ENCODE data around the gene TUBA3D. TPM values are rescaled to one million over a fixed set of nuclear protein-coding genes. Genes with fewer than 3 reads are reported as not detected.
"Not testable (repeated sequence)": the region's sequence is repeated elsewhere in the genome, so short reads cannot be mapped to it uniquely, and the experiment has no call there.

TUBA3D gene
- polyA plus RNA-seq (2013, experiment 1 of 4), result not detected
- not detected for polyA plus RNA-seq (2013, experiment 2 of 4)
- polyA plus RNA-seq (2013, experiment 3 of 4), result not detected
- polyA plus RNA-seq (2013, experiment 4 of 4), result not detected

DNA sequence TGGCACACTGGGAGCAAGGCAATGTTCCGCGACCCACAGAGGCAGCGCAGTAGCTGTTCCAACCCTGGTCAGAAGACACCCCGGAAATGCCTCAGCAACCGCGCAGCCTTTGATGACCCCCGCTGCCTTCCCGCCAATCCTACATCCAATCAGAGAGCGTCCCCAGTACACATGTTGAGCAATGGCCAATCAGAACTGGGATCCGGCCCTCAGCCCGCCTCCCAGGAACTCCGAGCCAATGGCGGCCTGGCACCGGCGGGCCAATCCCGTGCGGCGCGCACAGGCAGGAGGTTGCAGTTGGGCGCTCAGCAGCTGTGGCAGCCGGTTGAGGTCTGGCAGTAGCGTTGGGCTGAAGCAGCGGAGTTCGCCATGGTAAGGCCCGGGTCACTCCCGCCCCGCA, at the start of gene TUBA3D:
TSS of gene TUBA3D (plus strand) at position 289 of the 400 bp plus-strand sequence. CDS start at position 370, 81 bp downstream.
- WGBS, 2 experiments, result 93 to 94% methylated on average over 27 of the region's 27 CpGs
- no peak within 1 kb of the TSS for H3K27ac ChIP-seq (ENCODE audit: insufficient read depth, low read depth, low read length, poor library complexity, severe bottlenecking)
- no peaks in the 10 kb centered on the region for H3K9me3 ChIP-seq (ENCODE audit: control insufficient read depth, low read length)
- H3K4me1 ChIP-seq (ENCODE audit: control insufficient read depth, insufficient read depth, low read length), result no peaks in the 10 kb centered on the region
- H3K36me3 ChIP-seq (ENCODE audit: control insufficient read depth, insufficient read depth, low read length), result no peaks in the 10 kb centered on the region
- H3K27me3 ChIP-seq (ENCODE audit: control insufficient read depth, insufficient read depth, low read length, poor library complexity, severe bottlenecking), result no peaks in the 10 kb centered on the region
- H3K4me3 ChIP-seq (ENCODE audit: insufficient read depth, low read depth, low read length), result no peak within 1 kb of the TSS

- Histone ChIP-seq H3K27me3 (ENCODE audit: control insufficient read depth, insufficient read depth, low read length, poor library complexity, severe bottlenecking) (peaks cover 47% of the 10 kb centered on the region), H3K9me3 (ENCODE audit: control insufficient read depth, low read length) (no peaks in the 10 kb centered on the region), H3K36me3 (ENCODE audit: control insufficient read depth, insufficient read depth, low read length) (no peaks in the 10 kb centered on the region), H3K4me3 (ENCODE audit: insufficient read depth, low read depth, low read length) (no peak overlapping the region), H3K4me1 (ENCODE audit: control insufficient read depth, insufficient read depth, low read length) (no peaks in the 10 kb centered on the region), H3K27ac (ENCODE audit: insufficient read depth, low read depth, low read length, poor library complexity, severe bottlenecking) (no peak overlapping the region)
- 91% methylated on average over 5 of the region's 5 CpGs for WGBS, 2 experiments
Observed at GRCh38 chr2:131426727-131427126, 49.2 kb upstream of the TUBA3D start.

- Histone ChIP-seq H3K27me3 (ENCODE audit: control insufficient read depth, insufficient read depth, low read length, poor library complexity, severe bottlenecking) (peaks cover 15% of the 10 kb centered on the region), H3K27ac (ENCODE audit: insufficient read depth, low read depth, low read length, poor library complexity, severe bottlenecking) (no peak overlapping the region), H3K4me1 (ENCODE audit: control insufficient read depth, insufficient read depth, low read length) (no peaks in the 10 kb centered on the region), H3K4me3 (ENCODE audit: insufficient read depth, low read depth, low read length) (no peak overlapping the region), H3K36me3 (ENCODE audit: control insufficient read depth, insufficient read depth, low read length) (no peaks in the 10 kb centered on the region), H3K9me3 (ENCODE audit: control insufficient read depth, low read length) (no peaks in the 10 kb centered on the region)
- WGBS, 2 experiments, result 93 to 95% methylated on average over 6 of the region's 6 CpGs
Observed at GRCh38 chr2:131431336-131431735, 44.6 kb upstream of the TUBA3D start.

DNA sequence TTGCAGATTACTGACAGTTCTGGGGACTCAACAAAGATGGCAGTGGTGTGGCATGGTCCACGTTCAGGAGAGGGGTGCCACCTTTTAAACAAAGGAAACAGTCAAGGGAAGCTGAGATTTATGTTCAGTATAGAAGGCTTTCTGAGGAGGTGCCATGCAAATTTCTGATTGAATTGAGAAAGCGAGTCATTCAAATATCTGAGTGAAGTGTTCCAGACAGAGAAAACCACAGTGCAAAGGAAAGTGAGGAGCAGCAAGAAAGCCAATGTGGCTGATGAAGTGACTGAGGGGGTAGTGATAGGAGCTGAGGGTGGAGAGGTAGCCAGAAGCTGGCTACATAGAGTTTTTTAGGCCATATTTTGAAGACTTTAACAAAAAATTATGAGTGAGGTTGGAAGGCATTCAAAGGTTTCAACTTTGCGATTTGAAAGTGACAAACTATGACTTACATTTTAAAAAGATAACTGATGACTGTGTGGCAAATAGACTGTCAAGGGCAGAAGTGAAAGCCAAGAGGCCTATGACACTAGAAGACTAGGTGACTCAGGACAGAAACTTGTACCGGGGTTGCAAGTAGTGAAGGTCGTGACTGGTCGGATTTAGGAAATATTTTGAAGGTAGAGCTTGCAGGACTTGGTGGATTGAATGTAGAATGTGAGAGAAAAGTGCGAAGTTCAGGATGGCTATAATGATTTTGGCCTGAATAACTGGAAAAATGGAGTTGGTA, 35.0 kb upstream of the TUBA3D start:
- H3K27me3 ChIP-seq (ENCODE audit: control insufficient read depth, insufficient read depth, low read length, poor library complexity, severe bottlenecking); H3K27ac ChIP-seq (ENCODE audit: insufficient read depth, low read depth, low read length, poor library complexity, severe bottlenecking); H3K4me1 ChIP-seq (ENCODE audit: control insufficient read depth, insufficient read depth, low read length); H3K4me3 ChIP-seq (ENCODE audit: insufficient read depth, low read depth, low read length); H3K36me3 ChIP-seq (ENCODE audit: control insufficient read depth, insufficient read depth, low read length); H3K9me3 ChIP-seq (ENCODE audit: control insufficient read depth, low read length): not testable (repeated sequence)
- 95 to 96% methylated on average over 7 of the region's 7 CpGs for WGBS, 2 experiments

GRCh38 chr2:131444736-131445514, 31.0 kb upstream of the TUBA3D start:
- not testable (repeated sequence) for H3K4me1 ChIP-seq (ENCODE audit: control insufficient read depth, insufficient read depth, low read length); H3K27me3 ChIP-seq (ENCODE audit: control insufficient read depth, insufficient read depth, low read length, poor library complexity, severe bottlenecking); H3K36me3 ChIP-seq (ENCODE audit: control insufficient read depth, insufficient read depth, low read length); H3K27ac ChIP-seq (ENCODE audit: insufficient read depth, low read depth, low read length, poor library complexity, severe bottlenecking); H3K9me3 ChIP-seq (ENCODE audit: control insufficient read depth, low read length); H3K4me3 ChIP-seq (ENCODE audit: insufficient read depth, low read depth, low read length)
- 94% methylated on average over 90 of the region's 90 CpGs for WGBS, 2 experiments

DNA sequence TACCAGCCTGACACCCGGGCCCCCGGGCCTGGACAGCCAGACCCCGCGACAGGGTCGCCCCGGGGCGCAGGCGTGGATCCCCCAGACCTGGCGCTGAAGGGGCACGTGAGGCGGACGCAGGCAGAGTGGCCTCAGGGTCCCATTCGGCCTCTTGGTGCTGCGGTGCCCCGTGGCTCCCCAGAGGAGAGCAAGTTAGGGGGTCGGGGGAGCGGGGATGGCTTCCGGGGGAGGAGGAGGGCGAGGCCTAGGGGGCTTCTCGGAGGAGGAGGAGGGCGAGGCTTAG, 30.5 kb upstream of the TUBA3D start:
- H3K4me3 ChIP-seq (ENCODE audit: insufficient read depth, low read depth, low read length); H3K27me3 ChIP-seq (ENCODE audit: control insufficient read depth, insufficient read depth, low read length, poor library complexity, severe bottlenecking); H3K4me1 ChIP-seq (ENCODE audit: control insufficient read depth, insufficient read depth, low read length); H3K9me3 ChIP-seq (ENCODE audit: control insufficient read depth, low read length); H3K27ac ChIP-seq (ENCODE audit: insufficient read depth, low read depth, low read length, poor library complexity, severe bottlenecking); H3K36me3 ChIP-seq (ENCODE audit: control insufficient read depth, insufficient read depth, low read length): not testable (repeated sequence)
- WGBS, 2 experiments, result 94 to 97% methylated on average over 19 to 20 of the region's 21 CpGs

DNA sequence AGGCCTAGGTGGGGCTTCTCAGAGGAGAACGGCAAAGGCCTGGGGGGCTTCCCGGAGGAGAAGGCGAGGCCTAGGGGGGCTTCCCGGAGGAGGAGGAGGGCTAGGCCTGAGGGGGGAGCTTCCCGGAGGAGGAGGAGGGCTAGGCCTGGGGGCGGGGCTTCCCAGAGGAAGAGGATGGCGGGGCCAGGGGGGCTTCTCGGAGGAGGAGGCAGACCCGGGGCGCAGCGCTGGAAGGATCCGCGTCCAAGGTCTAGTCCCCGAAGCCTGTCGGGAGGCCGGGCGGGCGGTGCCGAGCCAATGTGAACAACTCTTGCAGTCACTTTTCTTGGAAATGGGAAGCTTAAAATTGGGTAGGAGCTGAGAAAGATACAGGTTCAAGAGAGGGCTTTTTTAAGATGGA, 30.0 kb upstream of the TUBA3D start:
- Histone ChIP-seq H3K9me3 (ENCODE audit: control insufficient read depth, low read length) (no peaks in the 10 kb centered on the region), H3K27ac (ENCODE audit: insufficient read depth, low read depth, low read length, poor library complexity, severe bottlenecking) (no peak overlapping the region), H3K4me1 (ENCODE audit: control insufficient read depth, insufficient read depth, low read length) (no peaks in the 10 kb centered on the region), H3K36me3 (ENCODE audit: control insufficient read depth, insufficient read depth, low read length) (no peaks in the 10 kb centered on the region), H3K4me3 (ENCODE audit: insufficient read depth, low read depth, low read length) (no peak overlapping the region), H3K27me3 (ENCODE audit: control insufficient read depth, insufficient read depth, low read length, poor library complexity, severe bottlenecking) (no peaks in the 10 kb centered on the region)
- WGBS, 2 experiments, result 95% methylated on average over 19 of the region's 19 CpGs

- not testable (repeated sequence) for H3K27me3 ChIP-seq (ENCODE audit: control insufficient read depth, insufficient read depth, low read length, poor library complexity, severe bottlenecking); H3K27ac ChIP-seq (ENCODE audit: insufficient read depth, low read depth, low read length, poor library complexity, severe bottlenecking); H3K36me3 ChIP-seq (ENCODE audit: control insufficient read depth, insufficient read depth, low read length); H3K4me3 ChIP-seq (ENCODE audit: insufficient read depth, low read depth, low read length); H3K4me1 ChIP-seq (ENCODE audit: control insufficient read depth, insufficient read depth, low read length); H3K9me3 ChIP-seq (ENCODE audit: control insufficient read depth, low read length)
- 97 to 98% methylated on average over 7 to 8 of the region's 9 CpGs for WGBS, 2 experiments
Observed at GRCh38 chr2:131447981-131448380, 27.9 kb upstream of the TUBA3D start.

- H3K27ac ChIP-seq (ENCODE audit: insufficient read depth, low read depth, low read length, poor library complexity, severe bottlenecking); H3K4me1 ChIP-seq (ENCODE audit: control insufficient read depth, insufficient read depth, low read length); H3K4me3 ChIP-seq (ENCODE audit: insufficient read depth, low read depth, low read length); H3K27me3 ChIP-seq (ENCODE audit: control insufficient read depth, insufficient read depth, low read length, poor library complexity, severe bottlenecking); H3K36me3 ChIP-seq (ENCODE audit: control insufficient read depth, insufficient read depth, low read length); H3K9me3 ChIP-seq (ENCODE audit: control insufficient read depth, low read length): not testable (repeated sequence)
- WGBS, 2 experiments, result 91 to 92% methylated on average over 6 of the region's 10 CpGs
Observed at GRCh38 chr2:131451265-131451949, 24.5 kb upstream of the TUBA3D start.

- WGBS, 2 experiments, result no CpG with 5 or more reads among the region's 2 CpGs
- not testable (repeated sequence) for H3K27me3 ChIP-seq (ENCODE audit: control insufficient read depth, insufficient read depth, low read length, poor library complexity, severe bottlenecking); H3K4me1 ChIP-seq (ENCODE audit: control insufficient read depth, insufficient read depth, low read length); H3K9me3 ChIP-seq (ENCODE audit: control insufficient read depth, low read length); H3K27ac ChIP-seq (ENCODE audit: insufficient read depth, low read depth, low read length, poor library complexity, severe bottlenecking); H3K36me3 ChIP-seq (ENCODE audit: control insufficient read depth, insufficient read depth, low read length); H3K4me3 ChIP-seq (ENCODE audit: insufficient read depth, low read depth, low read length)
Observed at GRCh38 chr2:131454914-131455313, 21.0 kb upstream of the TUBA3D start.

Measured in ectodermal cell (in vitro differentiated cells).